Lower leg skin (tissue), 4 donors: Measurements from ENCODE around the gene PLEKHO1. TPM values are rescaled to one million over a fixed set of nuclear protein-coding genes. Genes with fewer than 3 reads are reported as not detected.

ENCODE experiments used
- DNase-seq, 2 donors: peaks; one replicate each; pipeline ENCODE4 v3.0.0-alpha.2; 2019; ENCODE audit warnings: low spot score in 2 of 2
- H3K4me3 ChIP-seq: fragments of 200-600 bp; sonication (generic); 2 replicates; pipeline ENCODE4 v1.5.1; 2017; ENCODE audit warnings: mild to moderate bottlenecking, low read depth; ENCODE audit not compliant: poor library complexity, severe bottlenecking
- POLR2A ChIP-seq, 2 donors: fragments of 450-650 bp; IDR thresholded peaks; one replicate each; pipeline ENCODE4 v1.6.1; 2016 to 2017; ENCODE audit warnings: antibody characterized with exemption in 2 of 2, mild to moderate bottlenecking in 1 of 2, moderate library complexity in 1 of 2
- WGBS, 2 donors: methylation state at CpG; one replicate each; pipeline ENCODE4 v1.1.5; 2018; 5-methylcytosine and 5-hydroxymethylcytosine counted together
- intact Hi-C: fragments of 100-400 bp; cut with DNase I; formaldehyde crosslinking; loops from one replicate; pipeline ENCODE4 v1.15.0; 2023; ENCODE audit warnings: low total_unique reads
- total RNA-seq, 4 donors: library from RNA; depleted of rRNA; stranded (reverse); fragments of >200 nt; gene quantifications; one replicate each; pipeline ENCODE4 v1.1.0, GENCODE V29; 2016
- TF ChIP-seq, protein P1 (sequence below), 3 donors: fragments of 450-650 bp; IDR thresholded peaks; one replicate each; pipeline ENCODE4 v1.5.1; 2016; ENCODE audit warnings: antibody characterized with exemption in 3 of 3, mild to moderate bottlenecking in 3 of 3, moderate library complexity in 2 of 3

PLEKHO1 gene, protein sequence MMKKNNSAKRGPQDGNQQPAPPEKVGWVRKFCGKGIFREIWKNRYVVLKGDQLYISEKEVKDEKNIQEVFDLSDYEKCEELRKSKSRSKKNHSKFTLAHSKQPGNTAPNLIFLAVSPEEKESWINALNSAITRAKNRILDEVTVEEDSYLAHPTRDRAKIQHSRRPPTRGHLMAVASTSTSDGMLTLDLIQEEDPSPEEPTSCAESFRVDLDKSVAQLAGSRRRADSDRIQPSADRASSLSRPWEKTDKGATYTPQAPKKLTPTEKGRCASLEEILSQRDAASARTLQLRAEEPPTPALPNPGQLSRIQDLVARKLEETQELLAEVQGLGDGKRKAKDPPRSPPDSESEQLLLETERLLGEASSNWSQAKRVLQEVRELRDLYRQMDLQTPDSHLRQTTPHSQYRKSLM
- total RNA-seq, result 10 to 100 TPM in 3 of 4 donors, 1 to 10 TPM in 1; 8.7 to 15.4 (median 11.4) TPM

DNA sequence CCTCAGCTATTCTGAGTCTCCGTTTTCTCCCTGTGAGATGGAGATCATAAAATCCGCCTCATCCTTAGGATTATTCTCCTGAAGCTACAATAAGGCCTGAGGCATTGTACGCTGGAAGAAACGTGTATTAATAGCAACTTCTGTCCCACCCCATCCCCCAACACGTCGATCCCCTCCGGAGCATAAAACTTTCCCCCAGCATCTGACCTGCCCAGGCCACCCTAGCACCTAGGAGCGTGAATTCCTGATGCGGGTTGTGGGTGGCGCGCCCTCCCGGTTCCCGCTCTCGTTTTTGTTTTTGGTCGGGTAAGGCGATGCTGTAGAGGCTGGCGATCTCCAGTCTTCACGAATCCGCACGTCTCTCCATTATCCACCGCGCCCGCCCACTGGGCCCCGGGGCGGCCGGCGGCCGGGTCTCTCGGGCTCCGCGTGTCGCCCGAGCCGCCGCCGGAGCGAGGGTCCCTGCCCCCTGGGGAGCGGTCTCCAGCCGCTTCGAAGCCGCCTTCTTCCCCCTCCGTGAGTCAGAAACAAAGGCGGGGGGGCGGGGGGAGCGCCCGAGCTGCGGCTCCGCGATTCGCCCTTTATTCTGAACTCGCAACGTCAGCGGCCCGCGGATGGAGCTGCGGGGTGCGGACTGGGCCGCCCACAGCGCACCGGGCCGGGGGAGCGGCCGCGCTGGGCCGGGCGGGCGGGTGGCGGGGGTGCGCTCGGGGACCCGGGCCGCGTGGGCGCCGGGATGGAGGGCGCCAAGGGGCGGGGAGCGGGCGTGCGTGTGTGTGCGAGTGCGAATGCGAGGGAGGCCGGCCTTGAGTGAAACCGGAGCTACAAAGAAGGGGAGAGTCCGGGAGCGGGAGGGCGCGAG lies at the start of gene PLEKHO1:
TSS of gene PLEKHO1 (plus strand) at position 646 of the 862 bp plus-strand sequence. CDS start 342 bp downstream, outside the sequence.
- intact Hi-C loops, result no loop called here
- peak within 1 kb of the TSS; percentile 74 for H3K4me3 ChIP-seq
- TF ChIP-seq, protein P1, sequence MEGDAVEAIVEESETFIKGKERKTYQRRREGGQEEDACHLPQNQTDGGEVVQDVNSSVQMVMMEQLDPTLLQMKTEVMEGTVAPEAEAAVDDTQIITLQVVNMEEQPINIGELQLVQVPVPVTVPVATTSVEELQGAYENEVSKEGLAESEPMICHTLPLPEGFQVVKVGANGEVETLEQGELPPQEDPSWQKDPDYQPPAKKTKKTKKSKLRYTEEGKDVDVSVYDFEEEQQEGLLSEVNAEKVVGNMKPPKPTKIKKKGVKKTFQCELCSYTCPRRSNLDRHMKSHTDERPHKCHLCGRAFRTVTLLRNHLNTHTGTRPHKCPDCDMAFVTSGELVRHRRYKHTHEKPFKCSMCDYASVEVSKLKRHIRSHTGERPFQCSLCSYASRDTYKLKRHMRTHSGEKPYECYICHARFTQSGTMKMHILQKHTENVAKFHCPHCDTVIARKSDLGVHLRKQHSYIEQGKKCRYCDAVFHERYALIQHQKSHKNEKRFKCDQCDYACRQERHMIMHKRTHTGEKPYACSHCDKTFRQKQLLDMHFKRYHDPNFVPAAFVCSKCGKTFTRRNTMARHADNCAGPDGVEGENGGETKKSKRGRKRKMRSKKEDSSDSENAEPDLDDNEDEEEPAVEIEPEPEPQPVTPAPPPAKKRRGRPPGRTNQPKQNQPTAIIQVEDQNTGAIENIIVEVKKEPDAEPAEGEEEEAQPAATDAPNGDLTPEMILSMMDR (IDR thresholded peaks at IDR 0.05), result no peak
- TF ChIP-seq POLR2A (IDR thresholded peaks at IDR 0.05), result no peak
- DNase-seq, result peak; percentile 79 to 96
- WGBS, 2 donors, result 1% methylated on average over 55 to 67 of the region's 89 CpGs

DNA sequence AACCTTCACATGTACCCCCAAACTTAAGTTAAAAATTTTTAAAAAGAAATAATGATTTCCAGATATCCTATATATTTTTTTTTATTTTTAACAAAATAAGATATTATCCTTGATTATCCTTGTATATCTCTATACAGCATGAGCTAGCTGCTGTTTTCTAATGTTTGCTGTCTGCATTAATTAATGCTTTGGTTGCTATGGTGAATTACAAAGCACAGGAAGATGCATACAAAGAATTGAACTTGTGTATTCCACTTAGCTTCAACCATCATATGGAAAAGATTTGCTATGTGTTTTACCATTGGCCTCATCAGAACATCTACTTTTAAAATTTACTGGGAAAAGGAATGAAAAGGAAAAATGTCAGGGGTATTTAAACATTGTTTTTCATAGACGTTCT lies 46.7 kb upstream of the PLEKHO1 start:
- H3K4me3 ChIP-seq, result no peak overlapping the region
- TF ChIP-seq, protein P1 (IDR thresholded peaks at IDR 0.05), result no peak
- no peak for TF ChIP-seq POLR2A (IDR thresholded peaks at IDR 0.05)
- 39 to 45% methylated on average over 1 of the region's 1 CpG for WGBS, 2 donors
- no peak for DNase-seq
- intact Hi-C loops, result no loop called here

DNA sequence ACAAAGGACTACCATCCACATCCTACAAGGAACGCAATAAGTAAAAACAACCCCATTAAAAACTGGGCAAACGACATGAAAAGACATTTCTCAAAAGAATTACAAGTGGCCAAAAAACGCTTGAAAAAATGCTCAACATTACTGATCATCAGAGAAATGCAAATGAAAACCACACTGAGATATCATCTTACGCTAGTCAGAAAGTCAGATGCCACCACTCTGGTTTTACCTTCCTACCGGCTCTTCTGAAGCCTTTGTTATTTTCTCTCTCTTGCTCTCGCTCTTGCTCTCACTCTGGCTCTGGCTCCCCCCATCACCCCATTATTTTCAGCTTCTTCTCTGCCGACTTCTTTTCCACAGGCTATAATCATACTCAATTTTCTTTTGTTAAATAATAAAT lies 43.4 kb upstream of the PLEKHO1 start:
- TF ChIP-seq, protein P1 (IDR thresholded peaks at IDR 0.05), result no peak
- no peak for TF ChIP-seq POLR2A (IDR thresholded peaks at IDR 0.05)
- intact Hi-C loops, result no loop called here
- no peak overlapping the region for H3K4me3 ChIP-seq
- no peak for DNase-seq
- WGBS, 2 donors, result 86 to 90% methylated on average over 7 of the region's 7 CpGs

DNA sequence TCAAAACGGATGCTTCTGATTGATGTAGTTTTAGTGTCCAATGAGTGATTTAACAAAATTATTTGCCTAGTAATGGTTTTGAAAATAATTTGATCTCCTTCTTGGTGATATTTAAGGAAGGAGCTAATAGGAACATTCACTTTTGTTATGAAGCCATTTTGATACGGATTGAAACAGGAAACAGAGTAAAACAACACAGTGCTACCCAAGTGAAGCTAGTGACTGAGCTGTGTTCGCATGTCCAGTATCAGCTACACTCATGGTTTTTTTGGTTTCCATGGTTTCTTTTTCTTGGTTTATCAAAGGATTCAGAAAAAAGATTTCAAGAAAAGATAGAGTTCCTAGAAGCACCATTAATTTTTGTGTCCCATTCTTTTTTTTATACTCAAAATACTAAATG lies 40.1 kb upstream of the PLEKHO1 start:
- DNase-seq, result no peak
- H3K4me3 ChIP-seq, result no peak overlapping the region
- intact Hi-C loops, result no loop called here
- 74 to 82% methylated on average over 3 of the region's 3 CpGs for WGBS, 2 donors
- TF ChIP-seq POLR2A (IDR thresholded peaks at IDR 0.05), result no peak
- TF ChIP-seq, protein P1 (IDR thresholded peaks at IDR 0.05), result no peak

DNA sequence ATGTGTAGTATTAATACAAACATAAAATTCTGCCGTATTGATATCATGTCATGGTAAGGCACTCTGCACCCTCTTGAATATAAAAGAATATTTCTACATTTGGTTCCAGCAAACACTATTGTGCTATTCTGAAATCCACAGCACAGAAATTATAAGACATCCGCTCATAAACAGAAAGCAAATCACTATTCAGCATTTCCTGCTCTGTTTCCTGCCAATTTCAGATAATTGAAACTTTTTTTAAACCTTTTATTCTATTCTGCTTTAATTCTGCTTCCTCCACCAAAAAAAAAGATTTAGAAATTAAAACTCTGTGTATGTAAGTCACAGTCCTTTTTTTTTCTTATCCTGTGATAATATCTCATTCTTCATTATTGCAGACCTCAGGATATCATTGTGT lies 39.6 kb upstream of the PLEKHO1 start:
- no peak overlapping the region for H3K4me3 ChIP-seq

More for the DNA sequence above, 39.6 kb upstream of the PLEKHO1 start:
- DNase-seq, result no peak
- intact Hi-C loops, result no loop called here
- TF ChIP-seq, protein P1 (IDR thresholded peaks at IDR 0.05), result no peak
- no peak for TF ChIP-seq POLR2A (IDR thresholded peaks at IDR 0.05)
- WGBS, 2 donors, result 74 to 75% methylated on average over 2 of the region's 2 CpGs
